ENCODE data around the gene TOX2.

Gene TOX2

GRCh38 chr20:43941476-43942200 is 27.0 kb downstream of the TOX2 start:
- DNase-seq, result no peak

GRCh38 chr20:43942201-43942590 is 27.5 kb downstream of the TOX2 start:
- DNase-seq, result no peak

- DNase-seq, result no peak
Observed at GRCh38 chr20:43942667-43943285, 28.1 kb downstream of the TOX2 start.

- no peak for DNase-seq
Observed at GRCh38 chr20:43943725-43944124, 29.1 kb downstream of the TOX2 start.

GRCh38 chr20:43944653-43945235 is 30.1 kb downstream of the TOX2 start:
- DNase-seq, result no peak

GRCh38 chr20:43945391-43946205 is 30.9 kb downstream of the TOX2 start:
- DNase-seq, result no peak

GRCh38 chr20:43946206-43946491 is 31.5 kb downstream of the TOX2 start:
- no peak for DNase-seq

GRCh38 chr20:43946659-43947315 is 32.1 kb downstream of the TOX2 start:
- no peak for DNase-seq

- DNase-seq, result no peak
Observed at GRCh38 chr20:43947316-43947710, 32.7 kb downstream of the TOX2 start.

GRCh38 chr20:43948455-43948854 is 33.8 kb downstream of the TOX2 start:
- no peak for DNase-seq

- no peak for DNase-seq
Observed at GRCh38 chr20:43949248-43949647, 34.6 kb downstream of the TOX2 start.

GRCh38 chr20:43949741-43950618 is 35.3 kb downstream of the TOX2 start:
- DNase-seq, result peak; percentile 39 to 44

GRCh38 chr20:43953919-43954592 is 39.4 kb downstream of the TOX2 start:
- DNase-seq, result no peak

- no peak for DNase-seq
Observed at GRCh38 chr20:43954704-43955061, 40.0 kb downstream of the TOX2 start.

- peak; percentile 36 to 37 for DNase-seq
Observed at GRCh38 chr20:43955062-43955749, 40.6 kb downstream of the TOX2 start.

GRCh38 chr20:43955750-43956191 is 41.1 kb downstream of the TOX2 start:
- no peak for DNase-seq

- no peak for DNase-seq
Observed at GRCh38 chr20:43957392-43957791, 42.7 kb downstream of the TOX2 start.

GRCh38 chr20:43958626-43959025 is 44.0 kb downstream of the TOX2 start:
- DNase-seq, result no peak

- no peak for DNase-seq
Observed at GRCh38 chr20:43959079-43959919, 44.6 kb downstream of the TOX2 start.

GRCh38 chr20:43959920-43960227 is 45.2 kb downstream of the TOX2 start:
- DNase-seq, result no peak

Measured in activated CD4-positive, alpha-beta T cell treated with anti-CD3 and anti-CD28 coated beads, Interleukin-2, amount 50 U/mL, for 4 hours (primary cell).